Measurements from ENCODE around the gene MEAK7.

Gene MEAK7

DNA sequence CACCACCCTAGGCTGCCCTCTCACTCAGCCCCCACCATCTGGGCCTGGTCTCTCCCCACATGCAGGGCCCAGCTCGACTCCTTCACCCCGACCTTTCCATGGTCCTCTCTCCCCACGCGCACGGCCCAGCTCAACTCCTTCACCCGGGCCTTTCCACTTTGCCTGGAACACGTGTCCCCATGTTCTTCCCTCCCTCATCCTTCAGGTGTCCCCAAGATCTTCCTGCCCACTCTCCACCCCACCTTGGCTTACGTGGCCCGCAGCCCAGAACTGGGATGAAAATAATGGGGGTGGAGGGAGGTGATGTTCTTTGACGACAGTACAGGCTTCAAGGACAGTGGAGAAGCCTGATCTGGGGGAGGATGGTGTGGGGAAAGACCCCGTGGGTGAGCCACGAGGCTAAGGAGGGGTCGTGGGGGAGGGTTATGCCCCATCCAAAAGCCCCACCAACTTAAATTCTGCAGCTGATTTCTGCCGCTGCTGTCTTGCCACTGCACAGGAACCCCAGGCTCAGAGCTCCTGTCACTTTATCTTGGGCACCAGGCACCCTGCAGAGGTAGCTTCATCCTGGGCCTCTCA lies 9.9 kb upstream of the MEAK7 start:
- no peak for DNase-seq (ENCODE audit: low spot score)
- in situ Hi-C loops (cut with MboI; ENCODE audit: low sequenced_read_pairs, unreplicated experiment) = loop anchor here (5.0 to 25.0 kb wide), 3 partner anchors 108 to 448 kb away; no protein-coding TSS in a partner anchor
- TF ChIP-seq, protein P1, sequence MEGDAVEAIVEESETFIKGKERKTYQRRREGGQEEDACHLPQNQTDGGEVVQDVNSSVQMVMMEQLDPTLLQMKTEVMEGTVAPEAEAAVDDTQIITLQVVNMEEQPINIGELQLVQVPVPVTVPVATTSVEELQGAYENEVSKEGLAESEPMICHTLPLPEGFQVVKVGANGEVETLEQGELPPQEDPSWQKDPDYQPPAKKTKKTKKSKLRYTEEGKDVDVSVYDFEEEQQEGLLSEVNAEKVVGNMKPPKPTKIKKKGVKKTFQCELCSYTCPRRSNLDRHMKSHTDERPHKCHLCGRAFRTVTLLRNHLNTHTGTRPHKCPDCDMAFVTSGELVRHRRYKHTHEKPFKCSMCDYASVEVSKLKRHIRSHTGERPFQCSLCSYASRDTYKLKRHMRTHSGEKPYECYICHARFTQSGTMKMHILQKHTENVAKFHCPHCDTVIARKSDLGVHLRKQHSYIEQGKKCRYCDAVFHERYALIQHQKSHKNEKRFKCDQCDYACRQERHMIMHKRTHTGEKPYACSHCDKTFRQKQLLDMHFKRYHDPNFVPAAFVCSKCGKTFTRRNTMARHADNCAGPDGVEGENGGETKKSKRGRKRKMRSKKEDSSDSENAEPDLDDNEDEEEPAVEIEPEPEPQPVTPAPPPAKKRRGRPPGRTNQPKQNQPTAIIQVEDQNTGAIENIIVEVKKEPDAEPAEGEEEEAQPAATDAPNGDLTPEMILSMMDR (IDR thresholded peaks at IDR 0.05; ENCODE audit: borderline replicate concordance, control extremely low read depth, extremely low read depth, insufficient read depth, missing control alignments) = no peak

DNA sequence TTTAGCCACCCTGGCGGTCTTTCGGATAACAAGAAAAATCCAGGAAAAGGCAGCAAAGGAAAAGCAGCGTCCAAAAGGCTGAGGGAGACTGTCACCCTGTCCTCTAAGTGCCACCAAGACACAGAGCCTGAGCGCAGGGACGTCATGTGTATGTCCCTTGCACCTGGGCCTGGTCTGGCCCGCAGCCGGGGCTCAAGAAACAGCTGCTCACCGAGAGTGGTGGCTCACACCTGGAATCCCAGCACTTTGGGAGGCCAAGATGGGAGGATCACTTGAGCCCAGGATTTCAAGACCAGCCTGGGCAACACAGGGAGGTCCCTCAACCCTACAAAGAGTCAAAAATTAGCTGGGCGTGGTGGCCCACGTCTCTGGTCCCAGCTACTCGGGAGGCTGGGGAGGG lies 9.2 kb upstream of the MEAK7 start:
- in situ Hi-C loops (cut with MboI; ENCODE audit: low sequenced_read_pairs, unreplicated experiment) = loop anchor here (5.0 to 25.0 kb wide), 3 partner anchors 109 to 449 kb away; no protein-coding TSS in a partner anchor
- DNase-seq (ENCODE audit: low spot score) = no peak

DNA sequence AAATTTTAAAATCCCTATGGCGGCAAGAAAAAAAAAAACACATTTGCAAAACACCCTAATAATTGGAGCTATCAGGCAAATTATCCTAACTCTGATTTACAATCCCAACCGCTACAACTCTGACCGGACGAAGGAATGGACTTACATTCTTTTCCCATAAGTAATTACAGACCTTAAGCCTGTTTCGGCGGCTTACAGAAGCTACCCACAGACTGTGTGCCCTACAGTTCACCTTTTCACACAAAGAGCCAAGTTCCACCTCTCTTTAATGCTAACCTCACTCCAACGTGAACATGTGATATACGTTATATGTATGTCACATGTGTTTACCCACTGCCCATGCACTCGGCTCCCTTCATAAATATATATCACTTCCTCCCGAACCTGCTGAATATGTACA lies 8.7 kb upstream of the MEAK7 start:
- TF ChIP-seq, protein P1 (IDR thresholded peaks at IDR 0.05; ENCODE audit: borderline replicate concordance, control extremely low read depth, extremely low read depth, insufficient read depth, missing control alignments) = no peak
- in situ Hi-C loops (cut with MboI; ENCODE audit: low sequenced_read_pairs, unreplicated experiment) = loop anchor here (5.0 to 25.0 kb wide), 3 partner anchors 109 to 449 kb away; no protein-coding TSS in a partner anchor
- no peak for DNase-seq (ENCODE audit: low spot score)

More for the DNA sequence above, 9.2 kb upstream of the MEAK7 start:
- TF ChIP-seq, protein P1 (IDR thresholded peaks at IDR 0.05; ENCODE audit: borderline replicate concordance, control extremely low read depth, extremely low read depth, insufficient read depth, missing control alignments) = no peak

- no peak for DNase-seq (ENCODE audit: low spot score)
- TF ChIP-seq, protein P1 (IDR thresholded peaks at IDR 0.05; ENCODE audit: borderline replicate concordance, control extremely low read depth, extremely low read depth, insufficient read depth, missing control alignments) = no peak
- in situ Hi-C loops (cut with MboI; ENCODE audit: low sequenced_read_pairs, unreplicated experiment) = loop anchor here (5.0 to 25.0 kb wide), 3 partner anchors 110 to 450 kb away; no protein-coding TSS in a partner anchor
These were observed 7.4 kb upstream of the MEAK7 start for GRCh38 chr16:84511831-84512230.

- TF ChIP-seq, protein P1 (IDR thresholded peaks at IDR 0.05; ENCODE audit: borderline replicate concordance, control extremely low read depth, extremely low read depth, insufficient read depth, missing control alignments) = peak; percentile 90
- peak; percentile 70 for DNase-seq (ENCODE audit: low spot score)
- in situ Hi-C loops (cut with MboI; ENCODE audit: low sequenced_read_pairs, unreplicated experiment) = loop anchor here (5.0 to 25.0 kb wide), 3 partner anchors 111 to 451 kb away; no protein-coding TSS in a partner anchor
These were observed 6.8 kb upstream of the MEAK7 start for GRCh38 chr16:84511180-84511800.

- TF ChIP-seq, protein P1 (IDR thresholded peaks at IDR 0.05; ENCODE audit: borderline replicate concordance, control extremely low read depth, extremely low read depth, insufficient read depth, missing control alignments) = no peak
- DNase-seq (ENCODE audit: low spot score) = no peak
- in situ Hi-C loops (cut with MboI; ENCODE audit: low sequenced_read_pairs, unreplicated experiment) = loop anchor here (25.0 kb wide), 1 partner anchor 453 kb away; no protein-coding TSS in a partner anchor
These were observed 4.8 kb upstream of the MEAK7 start for GRCh38 chr16:84509032-84509950.
